Cardiac fibroblast (primary cell): ENCODE data around the gene UTS2R.
"Not testable (repeated sequence)": the region's sequence is repeated elsewhere in the genome, so short reads cannot be mapped to it uniquely, and the experiment has no call there.

Experiments
- DNase-seq, 2 donors: peaks; one replicate each; pipeline versions ENCODE4 v3.0.0 to v3.0.0-alpha.2; 2010; ENCODE audit warnings: low read depth in 2 of 2
- H3K4me3 ChIP-seq, 2 donors: replicated peaks in 1 of 2; 1 replicate in 1 of 2; 2 replicates in 1 of 2; pipeline ENCODE4 v1.5.1; 2011; ENCODE audit warnings: low read depth in 2 of 2, low read length in 2 of 2, mild to moderate bottlenecking in 2 of 2, moderate library complexity in 1 of 2
- TF ChIP-seq, protein P1 (sequence below): IDR thresholded peaks from one replicate; pipeline ENCODE4 v1.5.1; 2011; ENCODE audit warnings: low read depth, mild to moderate bottlenecking, low read length, inconsistent platforms

The UTS2R gene

DNA sequence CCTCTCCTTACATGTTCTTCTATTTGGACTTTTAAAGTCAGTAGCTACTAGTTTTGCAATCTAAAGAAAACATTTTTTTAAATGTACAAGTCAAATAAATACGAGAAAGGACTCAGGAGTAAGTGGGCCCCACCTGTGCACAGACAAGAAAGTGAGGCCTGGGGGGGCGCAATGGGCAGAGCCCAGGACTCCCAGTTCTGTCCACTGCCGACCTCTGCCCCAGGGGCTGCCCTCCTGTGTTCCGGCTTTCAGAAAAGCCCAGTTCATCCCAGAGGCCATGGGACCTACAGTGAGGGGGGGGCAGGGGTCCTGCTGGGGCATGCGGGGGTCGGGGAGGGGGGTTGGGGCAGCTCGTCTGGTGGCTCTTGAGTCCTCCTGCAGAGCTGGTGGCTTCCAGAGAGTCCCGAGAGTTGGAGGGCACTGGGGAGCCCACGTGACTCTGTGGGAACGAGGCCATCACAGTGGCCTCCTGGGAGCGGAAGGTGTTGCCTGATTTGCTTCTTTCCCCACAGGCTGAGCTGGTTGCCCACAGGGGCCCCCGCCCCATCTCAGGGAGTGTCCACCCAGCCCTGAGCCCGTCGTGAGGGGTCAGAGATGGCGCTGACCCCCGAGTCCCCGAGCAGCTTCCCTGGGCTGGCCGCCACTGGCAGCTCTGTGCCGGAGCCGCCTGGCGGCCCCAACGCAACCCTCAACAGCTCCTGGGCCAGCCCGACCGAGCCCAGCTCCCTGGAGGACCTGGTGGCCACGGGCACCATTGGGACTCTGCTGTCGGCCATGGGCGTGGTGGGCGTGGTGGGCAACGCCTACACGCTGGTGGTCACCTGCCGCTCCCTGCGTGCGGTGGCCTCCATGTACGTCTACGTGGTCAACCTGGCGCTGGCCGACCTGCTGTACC, 2.4 kb downstream of the UTS2R start:
- no peak for DNase-seq
- H3K4me3 ChIP-seq: no peak overlapping the region
- TF ChIP-seq, protein P1, sequence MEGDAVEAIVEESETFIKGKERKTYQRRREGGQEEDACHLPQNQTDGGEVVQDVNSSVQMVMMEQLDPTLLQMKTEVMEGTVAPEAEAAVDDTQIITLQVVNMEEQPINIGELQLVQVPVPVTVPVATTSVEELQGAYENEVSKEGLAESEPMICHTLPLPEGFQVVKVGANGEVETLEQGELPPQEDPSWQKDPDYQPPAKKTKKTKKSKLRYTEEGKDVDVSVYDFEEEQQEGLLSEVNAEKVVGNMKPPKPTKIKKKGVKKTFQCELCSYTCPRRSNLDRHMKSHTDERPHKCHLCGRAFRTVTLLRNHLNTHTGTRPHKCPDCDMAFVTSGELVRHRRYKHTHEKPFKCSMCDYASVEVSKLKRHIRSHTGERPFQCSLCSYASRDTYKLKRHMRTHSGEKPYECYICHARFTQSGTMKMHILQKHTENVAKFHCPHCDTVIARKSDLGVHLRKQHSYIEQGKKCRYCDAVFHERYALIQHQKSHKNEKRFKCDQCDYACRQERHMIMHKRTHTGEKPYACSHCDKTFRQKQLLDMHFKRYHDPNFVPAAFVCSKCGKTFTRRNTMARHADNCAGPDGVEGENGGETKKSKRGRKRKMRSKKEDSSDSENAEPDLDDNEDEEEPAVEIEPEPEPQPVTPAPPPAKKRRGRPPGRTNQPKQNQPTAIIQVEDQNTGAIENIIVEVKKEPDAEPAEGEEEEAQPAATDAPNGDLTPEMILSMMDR: no peak

DNA sequence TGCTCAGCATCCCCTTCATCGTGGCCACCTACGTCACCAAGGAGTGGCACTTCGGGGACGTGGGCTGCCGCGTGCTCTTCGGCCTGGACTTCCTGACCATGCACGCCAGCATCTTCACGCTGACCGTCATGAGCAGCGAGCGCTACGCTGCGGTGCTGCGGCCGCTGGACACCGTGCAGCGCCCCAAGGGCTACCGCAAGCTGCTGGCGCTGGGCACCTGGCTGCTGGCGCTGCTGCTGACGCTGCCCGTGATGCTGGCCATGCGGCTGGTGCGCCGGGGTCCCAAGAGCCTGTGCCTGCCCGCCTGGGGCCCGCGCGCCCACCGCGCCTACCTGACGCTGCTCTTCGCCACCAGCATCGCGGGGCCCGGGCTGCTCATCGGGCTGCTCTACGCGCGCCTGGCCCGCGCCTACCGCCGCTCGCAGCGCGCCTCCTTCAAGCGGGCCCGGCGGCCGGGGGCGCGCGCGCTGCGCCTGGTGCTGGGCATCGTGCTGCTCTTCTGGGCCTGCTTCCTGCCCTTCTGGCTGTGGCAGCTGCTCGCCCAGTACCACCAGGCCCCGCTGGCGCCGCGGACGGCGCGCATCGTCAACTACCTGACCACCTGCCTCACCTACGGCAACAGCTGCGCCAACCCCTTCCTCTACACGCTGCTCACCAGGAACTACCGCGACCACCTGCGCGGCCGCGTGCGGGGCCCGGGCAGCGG, 3.2 kb downstream of the UTS2R start:
- no peak for DNase-seq
- TF ChIP-seq, protein P1: no peak
- no peak overlapping the region for H3K4me3 ChIP-seq

DNA sequence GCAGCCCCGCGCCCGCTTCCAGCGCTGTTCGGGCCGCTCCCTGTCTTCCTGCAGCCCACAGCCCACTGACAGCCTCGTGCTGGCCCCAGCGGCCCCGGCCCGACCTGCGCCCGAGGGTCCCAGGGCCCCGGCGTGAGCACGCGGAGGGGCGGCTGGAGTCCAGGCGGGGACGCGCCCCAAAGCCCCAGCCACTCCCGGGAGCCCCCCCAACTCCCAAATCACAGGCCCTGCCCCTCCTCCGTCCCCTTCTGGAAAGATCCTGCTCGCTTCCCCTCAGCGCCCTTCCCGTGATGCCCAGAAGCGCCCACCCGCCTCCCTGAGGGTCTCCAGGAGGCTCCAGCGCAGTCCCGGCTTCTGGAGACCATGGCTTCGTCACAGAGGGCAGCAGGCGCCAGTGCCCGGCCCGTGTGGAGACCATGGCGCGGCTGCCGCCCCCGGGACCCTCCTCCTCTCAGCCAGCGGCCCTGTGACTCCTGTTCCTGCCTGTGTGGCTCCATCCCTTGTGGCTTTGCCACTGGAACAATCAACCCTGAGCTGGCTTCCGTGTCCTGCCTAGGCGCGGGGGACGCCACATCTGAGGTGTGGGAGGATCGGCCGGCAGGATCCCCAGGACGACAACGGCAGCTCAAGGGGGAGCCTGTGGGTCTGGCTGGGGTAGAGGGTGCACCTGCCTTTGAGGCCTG, 3.9 kb downstream of the UTS2R start:
- no peak overlapping the region for H3K4me3 ChIP-seq
- DNase-seq: no peak
- TF ChIP-seq, protein P1: no peak

DNA sequence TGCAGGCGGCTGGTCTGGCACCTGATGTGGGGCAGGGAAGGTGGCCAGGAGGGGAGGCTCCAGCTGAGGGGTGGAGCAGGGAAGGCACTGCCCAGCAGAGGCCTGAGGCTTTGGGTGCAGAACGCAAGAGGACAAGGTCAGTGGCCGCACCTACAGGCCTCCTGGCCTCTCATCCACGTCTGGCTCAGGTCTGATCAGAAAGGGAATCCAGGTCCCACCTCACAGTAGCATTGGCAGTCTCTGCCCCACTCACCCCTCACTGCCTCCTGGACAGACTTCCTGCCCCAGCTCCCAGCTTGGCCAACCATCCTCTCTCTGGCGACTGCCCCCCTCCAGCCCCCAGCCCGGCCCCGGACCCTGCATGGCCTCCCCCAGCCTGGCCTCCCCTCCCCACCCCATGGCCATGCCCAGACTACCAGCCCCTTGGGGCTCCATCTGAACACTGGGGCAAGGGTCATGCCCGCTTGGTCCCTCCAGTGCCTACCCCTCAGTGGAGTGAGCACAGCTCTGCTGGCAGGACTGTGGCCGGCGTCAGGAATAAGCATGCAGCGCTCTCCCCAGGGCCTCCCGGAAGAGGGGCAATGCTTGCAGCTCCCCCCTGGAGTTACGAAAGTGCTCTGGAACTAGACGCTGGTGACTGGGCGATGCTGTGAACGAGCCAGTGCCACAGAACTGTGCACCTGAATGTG, 4.6 kb downstream of the UTS2R start:
- TF ChIP-seq, protein P1: no peak
- no peak overlapping the region for H3K4me3 ChIP-seq
- no peak for DNase-seq

DNA sequence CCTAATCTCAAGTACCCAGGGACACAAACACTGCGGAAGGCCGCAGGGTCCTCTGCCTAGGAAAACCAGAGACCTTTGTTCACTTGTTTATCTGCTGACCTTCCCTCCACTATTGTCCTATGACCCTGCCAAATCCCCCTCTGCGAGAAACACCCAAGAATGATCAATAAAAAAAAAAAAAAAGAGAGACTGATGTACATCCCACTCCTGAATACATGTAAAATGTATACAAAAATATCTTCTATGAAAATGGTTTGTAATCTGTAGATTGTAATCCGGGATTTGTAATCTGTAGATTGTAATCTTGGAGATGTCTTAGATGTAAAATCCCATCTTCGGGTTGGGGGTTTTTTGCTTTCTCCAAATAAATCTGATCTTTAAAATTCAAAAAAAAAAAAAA, 5.7 kb downstream of the UTS2R start:
- not testable (repeated sequence) for H3K4me3 ChIP-seq, DNase-seq

DNA sequence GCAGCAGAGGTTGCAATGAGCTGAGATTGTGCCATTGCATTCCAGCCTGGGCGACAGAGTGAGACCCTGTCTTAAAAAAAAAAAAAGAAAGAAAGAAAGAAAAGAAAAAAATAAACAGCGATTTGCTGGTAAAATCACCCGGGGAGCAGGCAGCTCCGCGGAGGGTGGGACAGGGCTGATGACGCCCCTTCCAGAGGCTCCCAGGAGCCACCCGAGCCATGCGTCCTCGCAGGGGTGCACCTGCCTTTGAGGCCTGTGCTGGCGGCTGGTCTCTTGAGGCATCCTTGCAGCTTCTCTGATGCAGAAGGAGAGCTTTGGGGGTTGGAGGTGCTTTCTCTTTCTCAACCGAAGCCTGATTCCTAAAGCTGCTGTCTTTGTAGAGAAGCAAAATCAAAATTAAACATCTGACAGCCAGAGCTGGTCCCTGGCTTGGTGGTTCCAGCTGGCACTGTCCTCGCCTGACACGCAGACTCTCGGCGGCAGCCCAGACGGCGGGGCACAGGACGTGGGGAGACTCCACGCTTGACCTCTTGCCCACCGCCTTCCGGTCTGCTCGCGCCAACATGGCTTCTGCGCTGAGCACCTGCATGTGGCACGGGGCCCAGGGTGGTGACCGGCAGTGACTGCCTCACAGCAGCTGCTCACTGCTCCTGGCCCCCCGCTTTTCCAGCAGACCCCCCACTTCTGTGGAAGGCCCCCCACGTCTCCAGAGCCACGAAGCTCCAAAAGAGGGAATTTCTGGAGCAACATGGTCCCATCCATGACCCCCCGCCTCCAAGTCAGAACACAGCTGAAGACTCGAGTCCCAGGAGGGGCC, 6.6 kb downstream of the UTS2R start:
- no peak overlapping the region for H3K4me3 ChIP-seq
- no peak for DNase-seq
- TF ChIP-seq, protein P1: no peak
